OCI-M2 (cell line): ENCODE measurements around the gene DPH7.
"Not testable (repeated sequence)": the region's sequence is repeated elsewhere in the genome, so short reads cannot be mapped to it uniquely, and the experiment has no call there.

Source experiments
- DNase-seq: peaks from one replicate; lab custom pipeline; 2025; ENCODE audit not compliant: unreplicated experiment; lab: John Stamatoyannopoulos, UW

The DPH7 gene

GRCh38 chr9:137581361-137582285 is 2.9 kb upstream of the DPH7 start:
- no peak for DNase-seq

GRCh38 chr9:137580954-137581322 is 2.2 kb upstream of the DPH7 start:
- no peak for DNase-seq

DNA sequence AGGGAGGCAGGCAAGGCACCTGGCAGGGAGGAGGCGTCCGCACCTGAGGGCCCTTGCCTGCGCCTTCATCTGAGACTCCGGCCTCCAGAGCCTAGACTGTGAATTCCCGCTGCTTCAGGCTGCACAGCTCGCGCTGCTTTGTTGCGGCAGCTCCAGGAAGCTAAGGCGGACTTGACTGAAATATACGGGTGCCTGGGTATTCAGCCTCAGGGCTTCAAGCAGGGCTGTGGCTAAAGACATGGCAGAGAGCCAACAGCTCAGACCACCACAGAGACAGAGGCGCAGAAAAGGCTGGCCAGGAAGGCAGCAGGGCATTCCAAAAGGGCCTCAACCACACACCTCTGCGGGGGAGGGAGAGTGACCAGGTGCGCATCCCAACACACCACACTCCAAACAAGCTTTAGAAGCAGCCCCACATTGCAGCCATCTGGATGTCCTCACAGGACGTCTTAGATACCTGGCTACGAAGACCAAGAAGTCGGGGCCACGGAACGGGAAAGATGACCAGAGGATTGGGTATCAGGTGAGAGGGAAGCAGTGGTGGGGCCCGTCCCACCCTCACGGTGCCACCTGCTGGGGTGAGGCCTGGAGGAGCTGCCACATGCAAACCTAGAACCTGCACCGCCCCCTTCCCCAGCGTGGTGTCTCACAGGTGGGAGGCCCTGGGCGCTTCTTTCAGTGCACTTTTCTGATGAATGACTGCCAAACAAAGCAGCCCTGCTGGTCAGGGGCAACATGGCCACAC is 1.7 kb upstream of the DPH7 start:
- no peak for DNase-seq

DNA sequence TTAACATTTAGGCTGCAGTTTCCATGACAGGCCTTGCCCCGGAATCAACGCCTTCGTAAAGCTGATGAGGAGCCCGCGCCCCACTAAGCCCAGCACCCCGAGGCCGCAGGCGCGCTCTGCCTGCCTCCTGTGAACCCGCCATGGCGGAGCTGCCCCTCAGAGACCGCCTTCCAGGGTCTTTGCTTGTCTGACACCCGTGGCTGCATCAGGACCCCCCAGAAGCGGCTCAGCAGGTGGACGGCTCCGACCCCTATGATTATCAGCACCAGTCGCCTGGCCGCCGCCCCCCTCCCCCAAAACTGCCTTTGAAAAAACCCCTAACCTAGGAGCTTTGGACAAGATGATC is 507 bp upstream of the DPH7 start:
- no peak for DNase-seq

DNA sequence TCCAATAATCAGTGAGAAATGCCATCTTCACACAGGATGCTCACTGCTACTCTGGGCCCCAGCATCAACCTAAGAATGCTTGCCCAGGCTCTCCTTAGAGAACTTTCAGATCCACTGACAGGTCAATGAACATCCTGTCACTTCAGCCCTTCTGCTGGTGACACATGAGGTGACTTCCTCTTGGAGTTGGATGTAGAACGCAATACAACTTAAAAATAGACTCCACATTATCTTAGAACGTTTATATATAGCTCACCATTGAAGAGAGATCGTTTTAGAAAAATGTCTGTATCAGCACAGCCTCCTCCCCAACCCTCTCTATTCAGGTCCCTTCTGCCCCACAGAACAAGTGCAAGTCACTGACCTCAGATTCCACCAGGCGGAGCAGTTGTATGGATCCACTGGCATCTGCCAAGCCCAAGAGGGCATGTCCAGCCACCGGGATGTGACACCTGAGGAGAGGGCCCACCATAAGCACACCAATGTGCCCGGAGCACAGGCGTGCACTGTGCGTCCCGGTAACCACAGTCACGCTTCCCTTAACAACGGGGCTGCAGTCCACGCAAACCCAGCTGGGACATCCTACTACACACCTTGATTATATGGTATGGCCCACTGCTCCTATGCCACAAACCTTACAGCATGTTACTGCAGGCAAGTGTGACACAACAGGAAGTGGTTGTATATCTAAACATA is 2.9 kb downstream of the DPH7 start:
- no peak for DNase-seq

DNA sequence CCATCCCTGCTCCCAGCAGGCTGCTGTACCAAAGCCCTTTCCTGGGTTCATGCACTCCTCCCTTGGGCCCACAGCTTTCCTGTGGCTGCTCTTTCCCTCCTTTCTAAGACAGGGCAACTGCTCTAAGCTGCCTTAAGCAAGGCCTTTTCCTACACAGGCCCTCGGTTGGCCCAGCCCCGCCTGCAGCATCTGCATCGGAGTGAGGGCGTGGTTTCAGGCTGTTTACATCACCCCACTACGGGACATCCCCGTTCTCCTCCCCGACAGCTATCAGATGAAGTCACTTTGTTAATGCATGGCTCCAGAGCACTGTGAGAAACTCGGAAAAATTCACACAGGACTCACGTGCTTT is 3.4 kb downstream of the DPH7 start:
- DNase-seq: no peak

GRCh38 chr9:137574192-137574591 is 4.5 kb downstream of the DPH7 start:
- no peak for DNase-seq

DNA sequence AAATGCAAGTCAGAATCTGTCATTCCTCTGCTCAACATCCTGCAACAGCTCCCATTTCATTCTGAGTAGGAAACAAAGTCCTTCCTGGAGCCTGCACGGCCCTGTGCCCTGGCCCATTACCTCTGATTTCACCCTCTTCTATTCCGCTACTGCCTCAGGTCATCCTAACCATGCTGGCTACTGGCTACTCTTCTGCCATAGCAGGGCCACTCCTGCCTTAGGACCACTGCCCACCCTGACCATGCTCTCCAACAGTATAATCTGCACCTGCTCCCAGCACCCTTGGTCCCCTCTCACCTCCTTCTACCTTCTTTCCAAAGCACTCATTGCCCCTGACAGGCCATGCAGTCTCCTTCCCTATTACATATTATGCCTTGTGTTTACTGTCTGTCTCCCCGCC is 8.2 kb downstream of the DPH7 start:
- DNase-seq: no peak

DNA sequence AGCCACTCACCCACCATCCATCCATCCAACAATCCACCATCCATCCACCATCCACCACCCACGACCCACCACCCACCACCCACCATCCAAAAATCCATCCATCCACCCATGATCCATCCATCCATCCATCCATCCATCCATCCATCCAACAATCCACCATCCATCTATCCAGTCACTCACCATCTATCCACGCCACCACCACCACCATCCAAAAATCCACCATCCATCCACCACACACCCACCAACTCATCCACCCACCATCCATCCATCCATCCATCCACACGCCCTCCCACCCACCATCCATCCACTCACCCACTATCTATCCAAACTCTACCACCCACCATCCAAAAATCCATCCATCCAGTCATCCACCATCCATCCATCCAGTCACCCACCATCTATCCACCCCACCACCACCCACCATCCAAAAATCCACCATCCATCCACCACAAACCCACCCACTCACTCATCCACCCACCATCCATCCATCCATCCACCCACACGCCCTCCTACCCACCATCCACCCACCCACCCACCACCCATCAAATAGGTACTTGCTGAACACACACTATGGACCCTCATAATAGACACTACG is 9.0 kb downstream of the DPH7 start:
- no peak for DNase-seq

DNA sequence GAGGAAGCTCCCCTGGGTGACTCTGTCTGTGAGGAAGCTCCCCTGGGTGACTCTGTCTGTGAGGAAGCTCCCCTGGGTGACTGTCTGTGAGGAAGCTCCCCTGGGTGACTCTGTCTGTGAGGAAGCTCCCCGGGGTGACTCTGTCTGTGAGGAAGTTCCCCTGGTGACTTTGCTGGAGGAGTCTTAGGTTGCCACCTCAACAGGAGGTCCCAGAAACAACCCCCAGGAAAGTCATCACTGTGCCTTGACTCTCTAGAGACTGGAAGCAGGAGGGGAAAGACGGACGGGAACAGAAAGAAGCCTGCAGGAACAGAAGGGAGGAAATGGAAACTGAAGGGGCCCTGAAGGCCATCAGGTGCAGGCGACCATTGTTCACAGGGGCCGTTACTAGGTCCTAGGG is 10.3 kb downstream of the DPH7 start:
- DNase-seq: not testable (repeated sequence)

DNA sequence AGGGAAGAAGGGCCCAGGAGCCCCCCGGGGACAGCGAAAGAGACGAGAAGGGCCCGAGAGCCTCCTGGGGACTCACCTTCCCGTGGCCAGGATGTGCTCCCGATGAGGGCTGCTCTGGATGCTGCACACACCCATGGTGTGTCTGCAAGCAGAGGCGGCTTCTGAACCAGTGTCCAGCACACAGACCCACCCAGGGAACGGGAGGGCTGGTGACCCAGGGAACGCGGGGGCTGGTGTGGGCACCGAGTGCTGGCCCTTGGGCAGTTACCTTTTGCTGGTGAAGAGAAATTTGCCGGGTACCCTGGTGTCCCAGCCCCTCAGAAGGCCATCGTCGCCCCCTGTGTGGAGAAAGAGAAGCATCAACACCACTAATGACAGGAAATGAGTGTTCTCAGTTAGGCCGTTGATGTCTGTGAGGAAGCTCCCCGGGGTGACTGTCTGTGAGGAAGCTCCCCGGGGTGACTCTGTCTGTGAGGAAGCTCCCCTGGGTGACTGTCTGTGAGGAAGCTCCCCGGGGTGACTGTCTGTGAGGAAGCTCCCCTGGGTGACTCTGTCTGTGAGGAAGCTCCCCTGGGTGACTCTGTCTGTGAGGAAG is 13.8 kb downstream of the DPH7 start:
- DNase-seq: no peak

DNA sequence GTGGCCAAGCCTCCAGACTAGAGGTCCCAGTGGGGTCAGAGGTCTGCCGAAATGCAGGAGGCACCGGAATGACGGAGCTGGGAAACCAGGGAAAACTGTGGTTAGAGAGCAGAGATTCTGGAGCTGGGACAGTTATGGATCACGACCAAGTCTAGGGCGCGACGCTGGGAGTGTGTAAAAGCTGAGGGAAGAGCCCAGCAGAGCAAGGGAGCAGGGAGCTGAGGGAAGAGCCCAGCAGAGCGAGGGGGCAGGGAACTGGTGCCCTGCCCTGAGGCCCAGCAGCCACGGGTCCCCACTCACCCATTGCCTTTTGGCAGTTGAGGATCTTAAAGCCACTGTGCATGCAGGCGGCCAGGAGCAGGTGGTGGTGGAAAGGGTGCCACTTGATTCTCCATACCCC is 14.6 kb downstream of the DPH7 start:
- DNase-seq: no peak

DNA sequence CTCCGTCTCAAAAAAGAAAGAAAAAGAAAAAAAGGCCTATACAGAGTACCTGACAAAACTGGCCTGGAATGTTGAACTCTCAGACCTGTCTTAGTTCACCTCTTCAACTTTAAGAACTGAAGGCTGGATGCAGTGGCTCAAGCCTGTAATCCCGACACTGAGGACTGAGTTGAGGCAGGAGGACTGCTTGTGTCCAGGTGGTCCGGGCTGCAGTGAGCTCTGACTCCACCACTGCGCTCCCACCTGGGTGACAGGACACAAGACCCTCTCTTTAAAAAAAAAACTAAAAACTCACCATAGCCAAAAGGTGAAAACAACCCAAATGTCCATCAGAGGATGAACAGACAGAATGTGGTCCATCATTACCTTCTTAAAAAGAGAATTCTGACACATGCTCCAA is 20.6 kb downstream of the DPH7 start:
- no peak for DNase-seq

- DNase-seq: no peak
Measured at GRCh38 chr9:137556069-137556838, 22.5 kb downstream of the DPH7 start.

- DNase-seq: no peak
Measured at GRCh38 chr9:137555179-137555578, 23.5 kb downstream of the DPH7 start.

DNA sequence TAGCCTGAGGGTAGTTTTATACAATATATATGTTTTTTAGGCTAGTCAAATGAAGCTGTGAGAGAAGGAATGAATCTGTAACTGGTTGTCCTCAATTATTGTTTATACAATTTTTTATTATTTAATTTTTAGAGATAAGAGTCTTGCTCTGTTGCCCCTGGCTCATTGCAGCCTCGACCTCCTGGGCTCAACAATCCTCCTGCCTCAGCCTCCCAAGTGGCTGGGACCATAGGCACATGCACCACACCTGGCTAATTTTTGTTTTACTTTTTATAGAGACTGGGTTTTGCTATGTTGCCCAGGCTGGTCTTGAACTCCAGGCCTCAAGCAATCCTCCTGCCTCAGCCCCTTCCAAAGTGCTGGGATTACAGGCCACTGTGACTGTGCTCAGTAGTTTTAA is 24.4 kb downstream of the DPH7 start:
- no peak for DNase-seq

DNA sequence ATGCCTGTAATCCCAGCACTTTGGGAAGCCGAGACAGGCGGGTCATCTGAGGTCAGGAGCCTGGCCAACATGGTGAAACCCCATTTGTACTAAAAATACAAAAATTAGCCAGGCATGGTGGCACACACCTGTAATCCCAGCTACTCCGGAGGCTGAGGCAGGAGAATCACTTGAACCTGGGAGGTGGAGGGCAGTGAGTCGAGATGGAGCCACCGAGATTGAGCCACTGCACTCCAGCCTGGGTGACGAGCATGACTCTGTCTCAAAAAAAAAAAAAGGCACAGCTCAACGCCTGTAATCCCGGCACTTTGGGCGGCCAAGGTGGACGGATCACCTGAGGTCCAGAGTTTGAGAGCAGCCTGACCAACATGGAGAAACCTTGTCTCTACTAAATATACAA is 25.1 kb downstream of the DPH7 start:
- DNase-seq: not testable (repeated sequence)

- DNase-seq: no peak
Measured at GRCh38 chr9:137552022-137552768, 26.5 kb downstream of the DPH7 start.

DNA sequence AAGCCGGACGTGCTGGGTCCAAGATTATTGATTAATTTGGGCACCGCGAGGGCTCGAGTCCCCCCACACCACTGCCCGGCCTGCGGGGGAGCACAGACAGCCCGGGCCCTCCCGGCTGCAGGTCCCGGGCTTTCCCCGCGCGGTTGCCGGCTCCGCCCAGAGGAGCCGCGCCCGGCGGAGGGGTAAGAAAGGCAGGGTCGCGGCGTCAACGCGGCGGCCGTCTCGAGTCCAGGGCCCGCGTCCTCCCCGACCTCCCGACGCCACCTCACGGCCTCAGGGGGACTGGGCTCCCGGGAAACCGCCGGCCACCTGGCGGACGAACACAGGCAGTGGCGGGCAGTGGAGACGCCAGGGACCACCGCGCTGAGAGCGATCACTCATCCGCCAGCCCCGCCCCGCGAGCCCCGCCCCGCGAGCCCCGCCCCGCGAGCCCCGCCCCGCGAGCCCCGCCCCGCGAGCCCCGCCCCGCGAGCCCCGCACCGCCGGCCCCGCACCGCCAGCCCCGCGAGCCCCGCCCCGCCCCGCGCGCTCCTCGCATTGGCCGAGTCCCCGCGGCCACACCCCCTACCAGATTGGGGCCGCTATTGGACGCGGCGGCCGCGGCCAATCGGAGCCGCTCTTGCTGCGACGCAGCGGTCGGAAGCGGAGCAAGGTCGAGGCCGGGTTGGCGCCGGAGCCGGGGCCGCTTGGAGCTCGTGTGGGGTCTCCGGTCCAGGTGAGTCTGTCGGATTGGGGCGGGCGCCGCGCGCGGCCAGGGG is 27.3 kb downstream of the DPH7 start, which contains the start of gene MRPL41:
Gene MRPL41, plus strand, starts transcription at position 616 of the 758 bp plus-strand sequence. CDS start 203 bp downstream, outside the sequence.
- no peak for DNase-seq
